Trophoblast cell (in vitro differentiated cells and primary cell): Measurements from ENCODE around the gene RPUSD1.
"Not testable (repeated sequence)": the region's sequence is repeated elsewhere in the genome, so short reads cannot be mapped to it uniquely, and the experiment has no call there.

Experiments
- DNase-seq, 2 donors: peaks; one replicate each; pipeline ENCODE4 v3.0.0-alpha.2; 2016
- H2AFZ ChIP-seq: 2 replicates; pipeline ENCODE4 v1.6.1; 2013; ENCODE audit warnings: low read length, moderate library complexity, mild to moderate bottlenecking; ENCODE audit not compliant: insufficient read depth, poor library complexity
- H2AK5ac ChIP-seq: 2 replicates; pipeline ENCODE4 v1.6.1; 2013; ENCODE audit warnings: mild to moderate bottlenecking, low read length
- H2BK120ac ChIP-seq: 2 replicates; pipeline ENCODE4 v1.6.1; 2013; ENCODE audit warnings: low read length, mild to moderate bottlenecking, moderate library complexity; ENCODE audit not compliant: insufficient read depth, poor library complexity
- H2BK12ac ChIP-seq: 2 replicates; pipeline ENCODE4 v1.6.1; 2013; ENCODE audit warnings: mild to moderate bottlenecking, low read length, moderate library complexity
- H2BK5ac ChIP-seq: 2 replicates; pipeline ENCODE4 v1.6.1; 2013; ENCODE audit warnings: low read length, low read depth, moderate library complexity, mild to moderate bottlenecking; ENCODE audit not compliant: poor library complexity
- H3K14ac ChIP-seq: 2 replicates; pipeline ENCODE4 v1.6.1; 2013; ENCODE audit warnings: mild to moderate bottlenecking, low read length
- H3K18ac ChIP-seq: 2 replicates; pipeline ENCODE4 v1.6.1; 2013; ENCODE audit warnings: mild to moderate bottlenecking, low read length
- H3K23ac ChIP-seq: 2 replicates; pipeline ENCODE4 v1.6.1; 2013; ENCODE audit warnings: low read length
- H3K27ac ChIP-seq: 2 replicates; pipeline ENCODE4 v1.5.1; 2013; ENCODE audit warnings: low read depth, mild to moderate bottlenecking, inconsistent platforms, low read length, moderate library complexity
- H3K27me3 ChIP-seq: 2 replicates; pipeline ENCODE4 v1.6.1; 2013; ENCODE audit warnings: inconsistent platforms, mild to moderate bottlenecking, low read length, moderate library complexity; ENCODE audit not compliant: insufficient read depth
- H3K36me3 ChIP-seq, 2 experiments: 1 replicate in 1 of 2; 2 replicates in 1 of 2; pipeline ENCODE4 v1.6.1; 2013; ENCODE audit warnings: low read length in 2 of 2, mild to moderate bottlenecking in 2 of 2, moderate library complexity in 1 of 2; ENCODE audit not compliant: insufficient read depth in 2 of 2, control insufficient read depth in 1 of 2
- H3K4ac ChIP-seq: 2 replicates; pipeline ENCODE4 v1.6.1; 2013; ENCODE audit warnings: low read depth, mild to moderate bottlenecking, low read length, moderate library complexity
- H3K4me1 ChIP-seq, 2 experiments: 1 replicate in 1 of 2; 2 replicates in 1 of 2; pipeline ENCODE4 v1.6.1; 2013; ENCODE audit warnings: low read length in 2 of 2, mild to moderate bottlenecking in 2 of 2, moderate library complexity in 1 of 2; ENCODE audit not compliant: insufficient read depth in 2 of 2, control insufficient read depth in 1 of 2
- H3K4me2 ChIP-seq: 2 replicates; pipeline ENCODE4 v1.6.1; 2013; ENCODE audit warnings: inconsistent platforms, mild to moderate bottlenecking, low read length, moderate library complexity
- H3K4me3 ChIP-seq: 2 replicates; pipeline ENCODE4 v1.5.1; 2013; ENCODE audit warnings: mild to moderate bottlenecking, low read depth, low read length, inconsistent platforms
- H3K79me1 ChIP-seq: one replicate; pipeline ENCODE4 v1.6.1; 2013; ENCODE audit warnings: low read length
- H3K79me2 ChIP-seq: 2 replicates; pipeline ENCODE4 v1.6.1; 2013; ENCODE audit warnings: low read length, mild to moderate bottlenecking; ENCODE audit not compliant: control insufficient read depth, insufficient read depth, poor library complexity
- H3K9ac ChIP-seq: 2 replicates; pipeline ENCODE4 v1.6.1; 2013; ENCODE audit warnings: mild to moderate bottlenecking, low read length
- H3K9me3 ChIP-seq: 2 replicates; pipeline ENCODE4 v1.6.1; 2013; ENCODE audit warnings: low read depth, mild to moderate bottlenecking, control low read depth, inconsistent platforms, low read length; ENCODE audit not compliant: insufficient read depth
- H4K12ac ChIP-seq: 2 replicates; pipeline ENCODE4 v1.6.1; 2013; ENCODE audit warnings: low read depth, mild to moderate bottlenecking, low read length, moderate library complexity
- H4K8ac ChIP-seq: 2 replicates; pipeline ENCODE4 v1.6.1; 2013; ENCODE audit warnings: low read depth, mild to moderate bottlenecking, low read length, moderate library complexity
- H4K91ac ChIP-seq: one replicate; pipeline ENCODE4 v1.6.1; 2013; ENCODE audit warnings: low read depth, mild to moderate bottlenecking, low read length, moderate library complexity
- WGBS: extraction: QIAGEN DNeasy Blood & Tissue Kit; methylation state at CpG from one replicate; pipeline ENCODE4 v1.1.7; 2013; ENCODE audit warnings: missing lambda C conversion rate; ENCODE audit not compliant: insufficient read length, insufficient coverage; ENCODE audit errors: extremely low coverage; 5-methylcytosine and 5-hydroxymethylcytosine counted together

Gene RPUSD1

GRCh38 chr16:756428-756827 is 31.8 kb downstream of the RPUSD1 start:
- Histone ChIP-seq H3K36me3 (no peaks in the 10 kb centered on the region), H3K14ac (no peak overlapping the region), H2AFZ (no peak overlapping the region), H3K23ac (no peak overlapping the region), H3K9me3 (peaks cover 5% of the 10 kb centered on the region), H4K8ac (no peak overlapping the region), H4K91ac (no peak overlapping the region), H3K4me3 (no peak overlapping the region), H3K9ac (no peak overlapping the region), H3K4ac (no peak overlapping the region), H3K4me1 (peaks cover 12% of the 10 kb centered on the region in 2 experiments), H2AK5ac (no peak overlapping the region), H3K18ac (no peak overlapping the region), H3K79me1 (peaks cover 3% of the 10 kb centered on the region), H2BK5ac (no peak overlapping the region), H3K79me2 (no peaks in the 10 kb centered on the region), H4K12ac (no peak overlapping the region), H2BK12ac (no peak overlapping the region), H3K4me2 (no peak overlapping the region), H3K27me3 (no peaks in the 10 kb centered on the region), H3K27ac (no peak overlapping the region), H2BK120ac (no peak overlapping the region)
- no CpG with 5 or more reads among the region's 5 CpGs for WGBS
- no peak for DNase-seq

GRCh38 chr16:754656-755055 is 33.5 kb downstream of the RPUSD1 start:
- Histone ChIP-seq H3K27ac (no peak overlapping the region), H3K4me2 (no peak overlapping the region), H3K4me3 (no peak overlapping the region), H3K14ac (no peak overlapping the region), H2AFZ (no peak overlapping the region), H2BK5ac (no peak overlapping the region), H3K36me3 (no peaks in the 10 kb centered on the region), H3K79me1 (peaks cover 3% of the 10 kb centered on the region), H2AK5ac (no peak overlapping the region), H3K79me2 (no peaks in the 10 kb centered on the region), H4K91ac (no peak overlapping the region), H3K18ac (no peak overlapping the region), H3K4me1 (peaks cover under 1 to 2% of the 10 kb centered on the region in 2 experiments), H3K9ac (no peak overlapping the region), H2BK120ac (no peak overlapping the region), H3K23ac (no peak overlapping the region), H4K8ac (no peak overlapping the region), H2BK12ac (no peak overlapping the region), H3K27me3 (no peaks in the 10 kb centered on the region), H3K9me3 (peaks cover 5% of the 10 kb centered on the region), H4K12ac (no peak overlapping the region), H3K4ac (no peak overlapping the region)
- no CpG with 5 or more reads among the region's 11 CpGs for WGBS
- DNase-seq: no peak

- not testable (repeated sequence) for H3K4ac ChIP-seq, H3K4me3 ChIP-seq, H3K18ac ChIP-seq, DNase-seq, H4K8ac ChIP-seq, H3K14ac ChIP-seq, H4K91ac ChIP-seq, H3K36me3 ChIP-seq, H2BK120ac ChIP-seq, H3K27ac ChIP-seq, H3K79me2 ChIP-seq, H3K4me2 ChIP-seq, H4K12ac ChIP-seq, H3K9me3 ChIP-seq, H3K23ac ChIP-seq, H3K79me1 ChIP-seq, H3K4me1 ChIP-seq, H3K9ac ChIP-seq, H2AK5ac ChIP-seq, H3K27me3 ChIP-seq, H2AFZ ChIP-seq, H2BK12ac ChIP-seq, H2BK5ac ChIP-seq
- WGBS: no CpG with 5 or more reads among the region's 11 CpGs
Measured at GRCh38 chr16:754121-754607, 34.0 kb downstream of the RPUSD1 start.

GRCh38 chr16:752007-752312 is 36.2 kb downstream of the RPUSD1 start:
- DNase-seq: no peak
- no peak overlapping the region for H3K23ac ChIP-seq

More at GRCh38 chr16:752007-752312, 36.2 kb downstream of the RPUSD1 start:
- Histone ChIP-seq H3K27me3 (no peaks in the 10 kb centered on the region), H3K4me3 (no peak overlapping the region), H3K4me2 (no peak overlapping the region), H3K36me3 (no peaks in the 10 kb centered on the region), H2AK5ac (no peak overlapping the region), H2AFZ (no peak overlapping the region), H3K27ac (no peak overlapping the region), H3K9ac (no peak overlapping the region), H3K9me3 (peaks cover 5% of the 10 kb centered on the region), H3K4ac (no peak overlapping the region), H4K12ac (no peak overlapping the region), H2BK12ac (no peak overlapping the region), H3K79me1 (no peaks in the 10 kb centered on the region), H3K18ac (no peak overlapping the region), H4K91ac (no peak overlapping the region), H2BK120ac (no peak overlapping the region), H3K4me1 (no peaks in the 10 kb centered on the region), H3K79me2 (no peaks in the 10 kb centered on the region), H3K14ac (no peak overlapping the region), H4K8ac (no peak overlapping the region), H2BK5ac (no peak overlapping the region)
- WGBS: no CpG with 5 or more reads among the region's 10 CpGs
